A673 (cell line): ENCODE measurements around the gene CCDC158. TPM values are rescaled to one million over a fixed set of nuclear protein-coding genes. Genes with fewer than 3 reads are reported as not detected.
A peak's percentile ranks its signal among the peaks of the same experiment; 100 is the strongest.

ENCODE experiments used
- BruUV-seq: library from RNA; stranded (reverse); fragments of 400-500 nt; replicated peaks from 2 replicates; lab custom pipeline; 2021; lab: Mats Ljungman, UMichigan
- CTCF ChIA-PET: fragments of 300-600 bp; sonication (Branson Sonifier 250); formaldehyde crosslinking; loops from one replicate; lab custom pipeline; 2022; ENCODE audit warnings: antibody characterized with exemption; lab: Charles Lee
- POLR2A ChIA-PET: fragments of 300-600 bp; sonication (Branson Sonifier 250); formaldehyde crosslinking; loops from one replicate; lab custom pipeline; 2022; ENCODE audit warnings: antibody characterized with exemption; ENCODE audit not compliant: low non-redundant PET; lab: Charles Lee
- DNase-seq: peaks from one replicate; pipeline ENCODE4 v3.0.0-alpha.2; 2015; ENCODE audit warnings: low spot score
- H3K27ac ChIP-seq: fragments of 200-600 bp; sonication (generic); 2 replicates; pipeline ENCODE4 v1.5.1; 2016; ENCODE audit warnings: mixed run types, low read depth, mild to moderate bottlenecking, mixed read lengths, antibody characterized with exemption, low read length; ENCODE audit not compliant: poor library complexity, severe bottlenecking
- H3K27me3 ChIP-seq: fragments of 200-600 bp; sonication (generic); replicated peaks from 2 replicates; pipeline ENCODE4 v1.6.1; 2017; ENCODE audit warnings: mixed run types, low read depth, mild to moderate bottlenecking, mixed read lengths, antibody characterized with exemption, low read length; ENCODE audit not compliant: insufficient read depth, poor library complexity
- H3K36me3 ChIP-seq: fragments of 200-600 bp; sonication (generic); 2 replicates; pipeline ENCODE4 v1.6.1; 2016; ENCODE audit warnings: mixed run types, mild to moderate bottlenecking, mixed read lengths, antibody characterized with exemption, low read length; ENCODE audit not compliant: insufficient read depth, poor library complexity, severe bottlenecking
- H3K4me1 ChIP-seq: fragments of 200-600 bp; sonication (generic); 2 replicates; pipeline ENCODE4 v1.6.1; 2017; ENCODE audit warnings: mixed run types, mild to moderate bottlenecking, mixed read lengths, antibody characterized with exemption, low read length; ENCODE audit not compliant: insufficient read depth, poor library complexity, severe bottlenecking
- H3K4me3 ChIP-seq: fragments of 200-600 bp; sonication (generic); 2 replicates; pipeline ENCODE4 v1.5.1; 2016; ENCODE audit warnings: low read depth, mixed run types, mild to moderate bottlenecking, mixed read lengths, low read length; ENCODE audit not compliant: poor library complexity, severe bottlenecking
- H3K9me3 ChIP-seq: fragments of 200-600 bp; sonication (generic); 2 replicates; pipeline ENCODE4 v1.6.1; 2016; ENCODE audit warnings: mixed run types, low read depth, mild to moderate bottlenecking, mixed read lengths, antibody characterized with exemption, low read length; ENCODE audit not compliant: poor library complexity, severe bottlenecking
- EZH2 ChIP-seq: fragments of 200-600 bp; sonication (generic); IDR thresholded peaks from 2 replicates; pipeline ENCODE4 v1.6.1; 2017; ENCODE audit warnings: borderline replicate concordance, low read depth, mild to moderate bottlenecking, mixed read lengths, antibody characterized with exemption, low read length; ENCODE audit not compliant: poor library complexity, severe bottlenecking
- intact Hi-C: fragments of 100-400 bp; cut with micrococcal nuclease; formaldehyde crosslinking; loops from one replicate; pipeline ENCODE4 v1.10.0; 2022; ENCODE audit not compliant: unreplicated experiment
- total RNA-seq: library from RNA; stranded (reverse); gene quantifications from 2 replicates; pipeline ENCODE4 v1.2.3, GENCODE V29; 2021
- TF ChIP-seq, protein P1 (sequence below): fragments of 300-800, 200-600 bp; sonication (generic); conservative IDR thresholded peaks from 2 replicates; pipeline ENCODE4 v1.5.1; 2017; ENCODE audit warnings: low read depth, mild to moderate bottlenecking, antibody characterized with exemption, low read length, moderate library complexity, mixed read lengths

CCDC158 gene
- total RNA-seq, 1 experiment from 2014 or later, result not detected

DNA sequence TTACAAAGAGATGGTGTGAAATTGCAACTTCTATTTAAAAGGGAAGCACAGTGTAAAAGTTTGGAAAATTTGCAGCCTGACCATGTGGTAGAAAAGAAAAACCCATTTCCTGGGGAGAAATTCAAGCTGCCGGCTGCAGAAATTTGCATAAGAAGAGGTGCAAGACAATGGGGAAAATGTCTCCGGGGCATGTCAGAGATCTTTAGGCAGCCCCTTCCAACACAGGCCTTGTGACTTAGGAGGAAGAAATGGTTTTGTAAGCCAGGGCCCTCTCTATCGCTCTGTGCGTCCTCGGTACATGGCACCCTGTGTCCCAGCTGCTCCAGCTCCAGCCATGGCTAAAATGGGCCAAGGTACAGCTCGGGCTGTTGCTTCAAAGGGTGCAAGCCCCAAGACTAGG lies 40.4 kb downstream of the CCDC158 start:
- H3K27me3 ChIP-seq, result no peaks in the 10 kb centered on the region
- H3K27ac ChIP-seq, result no peak overlapping the region
- no TSS peak for BruUV-seq
- H3K4me3 ChIP-seq, result no peak overlapping the region
- no peak for TF ChIP-seq EZH2
- TF ChIP-seq, protein P1, sequence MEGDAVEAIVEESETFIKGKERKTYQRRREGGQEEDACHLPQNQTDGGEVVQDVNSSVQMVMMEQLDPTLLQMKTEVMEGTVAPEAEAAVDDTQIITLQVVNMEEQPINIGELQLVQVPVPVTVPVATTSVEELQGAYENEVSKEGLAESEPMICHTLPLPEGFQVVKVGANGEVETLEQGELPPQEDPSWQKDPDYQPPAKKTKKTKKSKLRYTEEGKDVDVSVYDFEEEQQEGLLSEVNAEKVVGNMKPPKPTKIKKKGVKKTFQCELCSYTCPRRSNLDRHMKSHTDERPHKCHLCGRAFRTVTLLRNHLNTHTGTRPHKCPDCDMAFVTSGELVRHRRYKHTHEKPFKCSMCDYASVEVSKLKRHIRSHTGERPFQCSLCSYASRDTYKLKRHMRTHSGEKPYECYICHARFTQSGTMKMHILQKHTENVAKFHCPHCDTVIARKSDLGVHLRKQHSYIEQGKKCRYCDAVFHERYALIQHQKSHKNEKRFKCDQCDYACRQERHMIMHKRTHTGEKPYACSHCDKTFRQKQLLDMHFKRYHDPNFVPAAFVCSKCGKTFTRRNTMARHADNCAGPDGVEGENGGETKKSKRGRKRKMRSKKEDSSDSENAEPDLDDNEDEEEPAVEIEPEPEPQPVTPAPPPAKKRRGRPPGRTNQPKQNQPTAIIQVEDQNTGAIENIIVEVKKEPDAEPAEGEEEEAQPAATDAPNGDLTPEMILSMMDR, result no peak
- no peak for DNase-seq
- no peaks in the 10 kb centered on the region for H3K36me3 ChIP-seq
- intact Hi-C loops, result no loop called here
- ChIA-PET CTCF (no interaction called here), POLR2A (no interaction called here)
- no peaks in the 10 kb centered on the region for H3K4me1 ChIP-seq
- H3K9me3 ChIP-seq, result no peaks in the 10 kb centered on the region

DNA sequence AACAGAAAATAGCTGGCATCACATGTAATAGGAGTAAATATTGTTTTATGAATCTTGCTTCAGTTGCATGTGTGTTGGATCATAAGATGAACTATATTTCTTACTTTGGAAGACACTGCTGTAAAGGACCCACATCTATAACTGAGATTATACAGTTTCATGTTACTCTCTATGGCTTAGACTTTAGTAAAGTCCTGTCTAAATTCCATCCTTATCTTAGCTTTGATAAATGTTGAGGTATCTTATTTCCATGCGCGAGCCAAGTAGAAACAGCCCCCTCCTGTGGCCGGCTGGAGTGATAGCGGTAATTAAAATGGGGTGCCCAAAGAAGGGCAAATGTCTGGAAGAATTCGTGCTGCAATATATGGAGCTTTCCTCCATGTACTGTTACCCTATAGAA lies 43.0 kb downstream of the CCDC158 start:
- no peaks in the 10 kb centered on the region for H3K9me3 ChIP-seq
- H3K36me3 ChIP-seq, result no peaks in the 10 kb centered on the region
- peak; percentile 32 for DNase-seq
- CTCF ChIA-PET, result interaction anchor here (1.9 kb wide), 1 partner anchor 198 kb away, joined by 7 read pairs; no protein-coding TSS in a partner anchor
- intact Hi-C loops, result loop anchor here (2.0 kb wide), 1 partner anchor 197 kb away; no protein-coding TSS in a partner anchor
- TF ChIP-seq EZH2, result no peak
- TF ChIP-seq, protein P1, result peak; percentile 66
- no peak overlapping the region for H3K27ac ChIP-seq
- H3K4me3 ChIP-seq, result no peak overlapping the region
- POLR2A ChIA-PET, result no interaction called here
- no TSS peak for BruUV-seq
- no peaks in the 10 kb centered on the region for H3K4me1 ChIP-seq
- no peaks in the 10 kb centered on the region for H3K27me3 ChIP-seq

DNA sequence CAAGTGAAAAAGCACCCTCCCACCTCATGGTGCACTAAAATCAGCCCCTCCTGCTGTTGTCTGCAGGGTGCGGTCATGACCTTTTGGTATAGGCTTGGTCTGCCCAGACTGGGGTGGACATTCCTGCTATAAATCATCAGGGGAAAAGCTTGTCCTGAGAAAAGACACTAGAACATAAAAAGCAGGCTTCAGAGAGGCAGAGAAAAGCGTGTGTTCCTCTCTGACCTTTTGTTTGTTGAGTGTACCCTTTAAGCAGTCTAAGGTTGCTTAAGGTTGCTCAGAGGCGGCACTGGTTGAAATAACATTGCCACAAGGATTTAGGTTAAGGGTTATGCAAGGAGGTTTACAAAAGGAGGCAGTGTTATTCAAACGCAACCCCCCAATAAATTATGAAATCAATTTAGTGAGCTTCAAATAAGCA lies 43.5 kb downstream of the CCDC158 start:
- Histone ChIP-seq H3K36me3 (no peaks in the 10 kb centered on the region), H3K4me3 (no peak overlapping the region), H3K4me1 (no peaks in the 10 kb centered on the region), H3K27ac (no peak overlapping the region), H3K9me3 (no peaks in the 10 kb centered on the region), H3K27me3 (no peaks in the 10 kb centered on the region)
- intact Hi-C loops, result no loop called here
- CTCF ChIA-PET, result interaction anchor here (0.6 to 1.9 kb wide), 2 partner anchors 179 to 198 kb away, joined by 6 to 7 read pairs; no protein-coding TSS in a partner anchor
- POLR2A ChIA-PET, result no interaction called here
- BruUV-seq, result no TSS peak
- DNase-seq, result no peak
- TF ChIP-seq EZH2, result no peak
- TF ChIP-seq, protein P1, result no peak
